ENCODE data around the gene DDA1.

- TF ChIP-seq CTCF (conservative IDR thresholded peaks at IDR 0.05; ENCODE audit: low read depth, low read length) = no peak
- TF ChIP-seq EZH2 (IDR thresholded peaks at IDR 0.05; ENCODE audit: low read length, unreplicated experiment) = no peak
Observed at GRCh38 chr19:17264641-17264979, 44.8 kb upstream of the DDA1 start, which contains the start of gene USHBP1.
